Body of pancreas (tissue), 4 donors: Measurements from ENCODE around the gene BOC.

Experiments
- POLR2A ChIP-seq, 3 donors: fragments of 450-650 bp; IDR thresholded peaks; one replicate each; pipeline ENCODE4 v1.6.1; 2016; ENCODE audit warnings: antibody characterized with exemption in 3 of 3, mild to moderate bottlenecking in 2 of 3
- TF ChIP-seq, protein P1 (sequence below), 7 experiments: fragments of 450-650 bp in 4 of 7; fragments of 200-600 bp in 3 of 7; sonication (generic) in 3 of 7; IDR thresholded peaks; one replicate each; pipeline ENCODE4 v1.5.1; 2016 to 2019; ENCODE audit warnings: antibody characterized with exemption in 7 of 7

DNA sequence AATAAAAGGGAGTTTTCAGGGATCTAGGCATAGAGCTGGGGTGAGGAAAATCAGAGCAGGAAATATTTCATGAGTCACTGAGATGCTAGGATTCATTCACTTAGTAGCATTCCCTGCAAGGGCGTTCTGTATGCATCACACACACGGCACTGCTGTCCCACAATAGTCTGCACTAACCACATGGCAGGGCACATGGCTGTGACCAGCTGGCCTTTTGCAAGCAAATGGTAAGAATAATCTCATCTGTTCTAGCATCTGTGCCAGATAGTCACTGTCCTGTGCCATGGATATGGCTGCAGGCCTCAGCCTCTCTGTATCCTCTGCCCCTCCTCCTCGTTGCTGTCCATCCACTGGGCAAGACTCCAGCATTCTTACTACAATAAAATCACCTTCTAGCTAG is 37.8 kb downstream of the BOC start:
- TF ChIP-seq, protein P1, sequence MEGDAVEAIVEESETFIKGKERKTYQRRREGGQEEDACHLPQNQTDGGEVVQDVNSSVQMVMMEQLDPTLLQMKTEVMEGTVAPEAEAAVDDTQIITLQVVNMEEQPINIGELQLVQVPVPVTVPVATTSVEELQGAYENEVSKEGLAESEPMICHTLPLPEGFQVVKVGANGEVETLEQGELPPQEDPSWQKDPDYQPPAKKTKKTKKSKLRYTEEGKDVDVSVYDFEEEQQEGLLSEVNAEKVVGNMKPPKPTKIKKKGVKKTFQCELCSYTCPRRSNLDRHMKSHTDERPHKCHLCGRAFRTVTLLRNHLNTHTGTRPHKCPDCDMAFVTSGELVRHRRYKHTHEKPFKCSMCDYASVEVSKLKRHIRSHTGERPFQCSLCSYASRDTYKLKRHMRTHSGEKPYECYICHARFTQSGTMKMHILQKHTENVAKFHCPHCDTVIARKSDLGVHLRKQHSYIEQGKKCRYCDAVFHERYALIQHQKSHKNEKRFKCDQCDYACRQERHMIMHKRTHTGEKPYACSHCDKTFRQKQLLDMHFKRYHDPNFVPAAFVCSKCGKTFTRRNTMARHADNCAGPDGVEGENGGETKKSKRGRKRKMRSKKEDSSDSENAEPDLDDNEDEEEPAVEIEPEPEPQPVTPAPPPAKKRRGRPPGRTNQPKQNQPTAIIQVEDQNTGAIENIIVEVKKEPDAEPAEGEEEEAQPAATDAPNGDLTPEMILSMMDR (IDR thresholded peaks at IDR 0.05), result no peak
- TF ChIP-seq POLR2A (IDR thresholded peaks at IDR 0.05), result no peak
